CD4-positive, CD25-positive, alpha-beta regulatory T cell (primary cell): ENCODE measurements around the gene RNF4. TPM values are rescaled to one million over a fixed set of nuclear protein-coding genes. Genes with fewer than 3 reads are reported as not detected.

ENCODE experiments used
- ATAC-seq, 2 donors: fragments of 150-1000 bp; cut with Tn5 transposase; one replicate each; pipeline ENCODE4 v1.10.0; 2021; ENCODE audit warnings: low read depth in 2 of 2, moderate number of reproducible peaks in 2 of 2, moderate library complexity in 1 of 2
- DNase-seq, 3 donors: peaks; one replicate each; pipeline versions ENCODE4 v3.0.0 to v3.0.0-alpha.2; 2012 to 2022; ENCODE audit warnings: mixed read lengths in 1 of 3
- H3K27ac ChIP-seq: one replicate; pipeline ENCODE4 v1.7.0; 2013; ENCODE audit warnings: mild to moderate bottlenecking, low read length; ENCODE audit not compliant: insufficient read depth, poor library complexity, severe bottlenecking
- H3K27me3 ChIP-seq: one replicate; pipeline ENCODE4 v1.7.0; 2013; ENCODE audit warnings: low read length; ENCODE audit not compliant: control insufficient read depth, insufficient read depth
- H3K36me3 ChIP-seq: one replicate; pipeline ENCODE4 v1.7.0; 2013; ENCODE audit warnings: mild to moderate bottlenecking, low read length, moderate library complexity; ENCODE audit not compliant: control insufficient read depth, insufficient read depth
- H3K4me1 ChIP-seq: 2 replicates; pipeline ENCODE4 v1.7.0; 2013; ENCODE audit warnings: mild to moderate bottlenecking, low read length; ENCODE audit not compliant: insufficient read depth, control insufficient read depth, poor library complexity, severe bottlenecking
- H3K4me3 ChIP-seq: one replicate; pipeline ENCODE4 v1.7.0; 2013; ENCODE audit warnings: low read depth, mild to moderate bottlenecking, low read length, moderate library complexity
- H3K9me3 ChIP-seq, 2 experiments: 1 replicate in 1 of 2; 2 replicates in 1 of 2; pipeline ENCODE4 v1.7.0; 2013; ENCODE audit warnings: low read length in 2 of 2, mild to moderate bottlenecking in 1 of 2, moderate library complexity in 1 of 2; ENCODE audit not compliant: control insufficient read depth in 2 of 2
- H3K27ac Mint-ChIP-seq, 3 donors: one replicate each; pipeline ENCODE4 v1.8.0; 2020 to 2022; ENCODE audit warnings: mild to moderate bottlenecking in 3 of 3, mixed read lengths in 3 of 3, moderate library complexity in 2 of 3
- H3K27me3 Mint-ChIP-seq: one replicate; pipeline ENCODE4 v1.8.0; 2022; ENCODE audit warnings: mild to moderate bottlenecking, mixed read lengths
- H3K36me3 Mint-ChIP-seq: one replicate; pipeline ENCODE4 v1.8.0; 2020; ENCODE audit warnings: mixed read lengths
- H3K4me1 Mint-ChIP-seq, 4 donors: one replicate each; pipeline ENCODE4 v1.8.0; 2020 to 2022; ENCODE audit warnings: mixed read lengths in 4 of 4, mild to moderate bottlenecking in 1 of 4
- H3K4me3 Mint-ChIP-seq, 4 donors: one replicate each; pipeline ENCODE4 v1.8.0; 2020 to 2022; ENCODE audit warnings: mild to moderate bottlenecking in 4 of 4, mixed read lengths in 4 of 4, moderate library complexity in 3 of 4
- H3K9me3 Mint-ChIP-seq, 7 donors: one replicate each; pipeline ENCODE4 v1.8.0; 2020 to 2022; ENCODE audit warnings: mixed read lengths in 7 of 7, mild to moderate bottlenecking in 3 of 7, moderate library complexity in 2 of 7
- polyA plus RNA-seq, 4 donors: library from polyadenylated mRNA; unstranded; fragments of 300-500 nt; fragmentation: Illumina TruSeq; gene quantifications; one replicate each; pipeline ENCODE4 v1.2.3, GENCODE V29; 2021
- total RNA-seq: library from RNA; stranded (reverse); gene quantifications from one replicate; pipeline ENCODE4 v1.2.3, GENCODE V29; 2022

The RNF4 gene, protein sequence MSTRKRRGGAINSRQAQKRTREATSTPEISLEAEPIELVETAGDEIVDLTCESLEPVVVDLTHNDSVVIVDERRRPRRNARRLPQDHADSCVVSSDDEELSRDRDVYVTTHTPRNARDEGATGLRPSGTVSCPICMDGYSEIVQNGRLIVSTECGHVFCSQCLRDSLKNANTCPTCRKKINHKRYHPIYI
- 111 TPM for total RNA-seq
- polyA plus RNA-seq = 10 to 100 TPM; 72.0 to 94.4 (median 83.0) TPM

DNA sequence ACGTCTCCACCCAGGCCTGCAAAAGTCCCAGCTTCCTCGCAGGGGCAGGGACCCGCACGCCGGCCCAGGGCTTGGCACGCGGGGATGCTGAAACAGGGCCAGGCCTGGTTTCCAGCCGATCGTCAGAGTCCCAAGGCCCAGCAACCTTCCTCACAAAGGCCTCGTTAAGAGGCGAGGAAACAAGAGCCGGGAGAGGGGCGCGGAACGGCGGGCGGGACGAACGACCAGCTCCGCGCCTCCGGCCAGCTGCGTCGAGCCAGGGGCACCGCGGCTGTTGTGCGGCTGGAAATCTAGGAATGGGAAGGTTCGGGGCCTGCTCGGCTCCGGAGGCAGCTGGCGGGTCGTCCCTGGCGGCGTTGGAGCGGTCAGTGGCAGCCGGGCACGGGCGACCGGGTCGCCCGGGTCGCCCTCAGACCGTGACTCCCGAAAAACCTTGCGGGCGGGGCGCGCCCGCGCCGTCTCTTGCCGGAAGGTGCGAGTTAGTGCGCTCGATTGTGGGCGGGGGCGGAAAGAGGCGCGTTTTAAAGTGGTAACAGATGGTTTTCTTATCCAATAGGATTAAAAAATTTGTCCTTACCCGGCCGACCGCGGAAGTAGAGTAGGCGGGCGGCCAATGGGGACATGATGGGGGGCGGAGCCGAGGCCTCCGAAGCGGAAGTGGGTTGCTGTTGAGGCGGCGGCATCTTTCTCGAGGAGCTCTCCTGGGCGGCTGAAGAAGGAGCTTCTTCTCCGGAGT is at the start of gene RNF4:
Gene RNF4, plus strand, starts transcription at position 651 of the 736 bp plus-strand sequence. CDS start 21,388 bp downstream, outside the sequence.
- H3K27ac ChIP-seq = peak within 1 kb of the TSS; percentile 97
- peak; percentile 93 to 99 (median 97) for DNase-seq
- Mint-ChIP-seq H3K27me3 (peaks cover 7% of the 10 kb centered on the region), H3K27ac (peak within 1 kb of the TSS; percentile 98 to 99 (median 99)), H3K9me3 (no peaks in the 10 kb centered on the region), H3K4me1 (peaks cover 16 to 57% (median 31%) of the 10 kb centered on the region in 4 donors), H3K4me3 (peak within 1 kb of the TSS; percentile 95 to 100 (median 98)), H3K36me3 (peaks cover 14% of the 10 kb centered on the region)
- no peaks in the 10 kb centered on the region for H3K9me3 ChIP-seq
- ATAC-seq = peak; percentile 85 to 90
- peak within 1 kb of the TSS; percentile 89 for H3K4me3 ChIP-seq
- H3K27me3 ChIP-seq = no peaks in the 10 kb centered on the region
- peaks cover 46% of the 10 kb centered on the region for H3K4me1 ChIP-seq
- H3K36me3 ChIP-seq = peaks cover 11% of the 10 kb centered on the region

DNA sequence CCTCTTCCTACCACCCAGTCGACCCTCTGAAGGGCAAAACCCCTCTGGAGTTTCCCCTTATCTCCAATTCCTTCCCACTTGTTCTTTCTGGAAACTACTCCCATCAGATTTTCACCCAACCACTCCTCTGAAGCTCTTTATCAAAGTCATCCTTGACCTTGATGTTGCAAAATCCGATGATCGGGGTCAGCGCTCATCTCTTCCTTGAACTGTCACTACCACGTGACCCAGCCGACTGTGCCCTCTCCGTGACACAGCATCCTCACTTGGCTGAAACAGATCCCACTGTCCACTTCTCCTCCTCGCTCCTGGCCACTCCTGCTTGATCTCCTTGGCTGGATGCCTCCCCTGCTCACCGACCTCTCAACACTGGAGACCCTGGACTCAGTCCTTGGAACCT is 49.1 kb upstream of the RNF4 start:
- H3K4me1 Mint-ChIP-seq = peaks cover 6 to 39% (median 22%) of the 10 kb centered on the region in 4 donors
- peak overlapping the region; percentile 93 for H3K27ac ChIP-seq
- no peak overlapping the region for H3K4me3 ChIP-seq
- H3K36me3 Mint-ChIP-seq = no peaks in the 10 kb centered on the region
- no peaks in the 10 kb centered on the region for H3K9me3 Mint-ChIP-seq
- H3K27me3 ChIP-seq = peaks cover 8% of the 10 kb centered on the region
- ATAC-seq (no peak), DNase-seq (no peak)
- no peaks in the 10 kb centered on the region for H3K9me3 ChIP-seq
- no peaks in the 10 kb centered on the region for H3K36me3 ChIP-seq
- peaks cover 40% of the 10 kb centered on the region for H3K27me3 Mint-ChIP-seq
- peak overlapping the region; percentile 26 to 83 (median 83) for H3K27ac Mint-ChIP-seq
- H3K4me1 ChIP-seq = peaks cover 36% of the 10 kb centered on the region
- peak overlapping the region; percentile 49 to 91 (median 89) for H3K4me3 Mint-ChIP-seq

DNA sequence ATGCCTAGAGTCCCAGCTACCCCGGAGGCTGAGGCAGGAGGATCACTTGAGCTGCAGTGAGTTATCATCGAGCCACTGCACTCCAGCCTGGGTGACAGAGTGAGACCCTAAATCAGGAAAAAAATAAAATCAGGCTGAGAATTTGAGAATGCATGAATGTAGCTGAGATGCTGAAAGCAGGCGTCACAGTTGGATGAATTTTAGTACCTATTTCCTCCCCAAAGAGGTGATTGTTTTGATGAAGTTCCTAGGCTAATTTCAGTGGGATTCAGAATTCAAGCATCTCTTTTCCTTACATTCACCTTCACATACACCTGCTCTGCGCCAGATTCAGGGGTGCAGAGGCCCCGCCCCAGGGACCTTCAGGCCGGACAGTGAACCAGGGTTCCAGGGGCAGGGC is 47.0 kb upstream of the RNF4 start:
- DNase-seq (no peak), ATAC-seq (no peak)
- Histone ChIP-seq H3K36me3 (no peaks in the 10 kb centered on the region), H3K4me1 (peaks cover 19% of the 10 kb centered on the region), H3K27me3 (peaks cover 8% of the 10 kb centered on the region), H3K4me3 (no peak overlapping the region), H3K27ac (no peak overlapping the region), H3K9me3 (no peaks in the 10 kb centered on the region)
- Mint-ChIP-seq H3K4me3 (no peak overlapping the region), H3K27me3 (peaks cover 40% of the 10 kb centered on the region), H3K4me1 (peaks cover 6 to 22% (median 10%) of the 10 kb centered on the region in 4 donors), H3K36me3 (no peaks in the 10 kb centered on the region), H3K27ac (peak overlapping the region in 1 of 3 donors; percentile 66), H3K9me3 (no peaks in the 10 kb centered on the region)

DNA sequence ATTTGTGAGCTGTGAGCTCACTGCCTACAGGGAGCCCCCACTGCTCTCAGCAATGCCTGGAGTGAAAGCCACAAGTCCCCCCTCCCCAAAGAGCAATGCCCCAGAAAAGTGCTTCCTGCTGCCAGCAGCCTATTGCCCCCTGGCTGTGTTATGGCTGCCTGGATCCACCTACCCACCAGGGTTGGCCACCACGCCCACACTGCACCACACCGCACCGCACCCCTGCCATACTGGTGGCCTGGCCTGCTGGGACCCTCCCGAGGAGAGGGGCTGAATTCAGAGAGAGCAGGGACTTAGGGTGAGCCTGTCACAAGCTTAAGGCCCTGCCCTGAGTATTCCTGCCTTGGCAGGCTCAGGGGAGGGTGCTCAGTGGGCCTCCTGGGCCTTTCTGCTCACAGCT is 45.8 kb upstream of the RNF4 start:
- Mint-ChIP-seq H3K4me3 (no peak overlapping the region), H3K4me1 (peaks cover 6 to 15% (median 10%) of the 10 kb centered on the region in 4 donors), H3K27me3 (peaks cover 40% of the 10 kb centered on the region), H3K36me3 (no peaks in the 10 kb centered on the region), H3K27ac (no peak overlapping the region), H3K9me3 (no peaks in the 10 kb centered on the region)
- no peak overlapping the region for H3K4me3 ChIP-seq
- H3K4me1 ChIP-seq = peaks cover 11% of the 10 kb centered on the region
- no peaks in the 10 kb centered on the region for H3K36me3 ChIP-seq
- H3K27ac ChIP-seq = no peak overlapping the region
- DNase-seq (no peak), ATAC-seq (no peak)
- H3K9me3 ChIP-seq = no peaks in the 10 kb centered on the region
- H3K27me3 ChIP-seq = peaks cover 8% of the 10 kb centered on the region

DNA sequence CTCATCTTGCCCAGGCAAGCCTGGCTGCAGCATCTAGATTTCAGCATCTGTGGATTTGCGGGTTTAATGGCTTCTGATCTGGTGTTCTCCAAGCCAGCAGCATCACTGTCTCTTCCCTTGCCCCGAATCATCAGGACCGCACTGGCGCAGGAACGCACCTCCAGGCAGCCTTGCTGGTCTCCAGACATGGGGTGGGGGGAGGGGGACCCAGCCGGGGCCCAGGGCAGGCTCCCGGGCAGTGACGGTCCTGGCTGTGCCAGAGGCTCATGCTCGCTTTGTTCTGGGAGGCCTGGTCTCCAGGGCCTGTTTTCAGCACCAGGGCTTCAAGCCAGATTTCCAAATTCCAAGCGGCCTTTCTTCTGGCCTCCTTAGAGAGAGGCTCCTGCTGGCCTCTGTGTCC is 45.2 kb upstream of the RNF4 start:
- Histone ChIP-seq H3K9me3 (no peaks in the 10 kb centered on the region), H3K36me3 (no peaks in the 10 kb centered on the region), H3K4me3 (no peak overlapping the region), H3K27ac (no peak overlapping the region), H3K4me1 (peaks cover 10% of the 10 kb centered on the region), H3K27me3 (peaks cover 8% of the 10 kb centered on the region)
- no peak for DNase-seq
- no peak overlapping the region for H3K27ac Mint-ChIP-seq
- no peak for ATAC-seq
- H3K4me1 Mint-ChIP-seq = peaks cover 6 to 15% (median 10%) of the 10 kb centered on the region in 4 donors
- no peaks in the 10 kb centered on the region for H3K36me3 Mint-ChIP-seq
- no peak overlapping the region for H3K4me3 Mint-ChIP-seq
- H3K9me3 Mint-ChIP-seq = no peaks in the 10 kb centered on the region
- peaks cover 40% of the 10 kb centered on the region for H3K27me3 Mint-ChIP-seq

DNA sequence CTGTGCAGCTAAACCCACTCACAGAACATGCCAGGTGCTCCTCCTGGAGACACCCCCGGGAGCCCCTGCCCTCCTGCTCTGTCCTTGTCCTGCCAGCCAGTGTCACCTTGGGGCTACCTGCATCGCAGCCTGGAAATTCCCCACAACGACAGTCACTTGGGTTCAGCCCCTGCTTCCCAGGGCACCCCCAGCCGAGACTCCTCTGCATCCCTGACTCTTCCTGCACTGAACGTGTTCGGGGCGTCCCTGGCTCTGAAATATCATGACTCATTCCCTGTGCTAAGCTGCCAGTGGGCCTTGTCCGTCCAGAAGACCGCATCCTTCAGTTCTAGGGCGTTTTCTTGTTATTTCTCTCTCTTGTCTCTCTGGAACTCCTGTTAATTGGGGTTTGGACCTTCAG is 44.3 kb upstream of the RNF4 start:
- Histone ChIP-seq H3K27me3 (peaks cover 8% of the 10 kb centered on the region), H3K4me3 (no peak overlapping the region), H3K4me1 (peaks cover 2% of the 10 kb centered on the region), H3K9me3 (no peaks in the 10 kb centered on the region), H3K27ac (no peak overlapping the region), H3K36me3 (no peaks in the 10 kb centered on the region)
- H3K4me3 Mint-ChIP-seq = no peak overlapping the region
- no peaks in the 10 kb centered on the region for H3K9me3 Mint-ChIP-seq
- H3K36me3 Mint-ChIP-seq = no peaks in the 10 kb centered on the region
- ATAC-seq (no peak), DNase-seq (no peak)
- no peak overlapping the region for H3K27ac Mint-ChIP-seq
- H3K27me3 Mint-ChIP-seq = peaks cover 38% of the 10 kb centered on the region
- peaks cover 0 to 10% (median 7%) of the 10 kb centered on the region in 4 donors for H3K4me1 Mint-ChIP-seq

DNA sequence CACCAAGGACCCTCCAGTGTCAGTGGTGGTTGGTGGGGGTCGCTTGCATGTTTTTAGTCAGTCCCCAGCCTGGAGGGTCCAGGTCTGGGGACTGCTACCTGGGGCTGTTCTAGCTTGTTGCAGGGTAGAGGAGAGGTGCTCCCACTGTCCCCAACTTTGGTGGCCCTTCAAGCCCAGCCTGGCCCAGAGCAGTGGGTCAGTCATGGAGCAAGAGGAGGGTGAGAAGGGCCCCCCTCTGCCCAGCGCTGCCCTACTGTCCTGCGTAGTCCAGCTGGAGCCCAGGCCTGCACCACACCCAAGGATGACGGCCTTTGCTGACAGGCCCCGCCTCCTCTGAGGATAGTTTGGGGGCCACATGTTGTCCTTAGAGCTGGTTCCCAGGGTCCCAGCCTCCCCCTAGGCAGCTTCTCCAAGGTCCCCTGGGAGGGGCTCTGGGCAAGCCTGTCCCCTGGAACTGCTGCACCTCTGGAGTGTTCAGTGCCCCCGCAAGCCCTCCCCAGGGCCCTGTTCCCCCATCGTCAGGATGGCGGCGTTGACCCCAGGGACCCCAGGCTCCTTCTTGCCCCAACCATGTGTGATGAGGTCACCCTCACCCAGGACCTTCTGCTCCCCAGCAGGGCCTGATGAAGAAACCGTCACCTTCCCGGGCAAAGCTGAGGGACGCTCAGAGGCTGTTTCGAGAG is 43.4 kb upstream of the RNF4 start:
- no peak for DNase-seq
- Histone ChIP-seq H3K9me3 (no peaks in the 10 kb centered on the region), H3K36me3 (no peaks in the 10 kb centered on the region), H3K27ac (no peak overlapping the region), H3K4me3 (no peak overlapping the region), H3K27me3 (peaks cover 8% of the 10 kb centered on the region), H3K4me1 (no peaks in the 10 kb centered on the region)
- no peaks in the 10 kb centered on the region for H3K9me3 Mint-ChIP-seq
- peaks cover 36% of the 10 kb centered on the region for H3K27me3 Mint-ChIP-seq
- H3K36me3 Mint-ChIP-seq = no peaks in the 10 kb centered on the region
- no peak overlapping the region for H3K4me3 Mint-ChIP-seq
- ATAC-seq = no peak
- peaks cover 0 to 2% (median under 1%) of the 10 kb centered on the region in 4 donors for H3K4me1 Mint-ChIP-seq
- H3K27ac Mint-ChIP-seq = no peak overlapping the region
